Neuronal stem cell (in vitro differentiated cells): ENCODE data around the gene CLEC17A.
"Not testable (repeated sequence)": the region's sequence is repeated elsewhere in the genome, so short reads cannot be mapped to it uniquely, and the experiment has no call there.

ENCODE experiments used
- DNase-seq: peaks from one replicate; pipeline ENCODE4 v3.0.0-alpha.2; 2013; ENCODE audit warnings: low spot score
- H2AFZ ChIP-seq: one replicate; pipeline ENCODE4 v1.6.1; 2013; ENCODE audit warnings: mild to moderate bottlenecking, low read length, inconsistent platforms
- H2AK5ac ChIP-seq: 2 replicates; pipeline ENCODE4 v1.6.1; 2013; ENCODE audit warnings: low read depth, mild to moderate bottlenecking, inconsistent platforms, low read length, moderate library complexity, mixed read lengths
- H2BK120ac ChIP-seq: 2 replicates; pipeline ENCODE4 v1.6.1; 2013; ENCODE audit warnings: low read depth, mild to moderate bottlenecking, inconsistent platforms, low read length, moderate library complexity, mixed read lengths
- H2BK12ac ChIP-seq: one replicate; pipeline ENCODE4 v1.6.1; 2013; ENCODE audit warnings: low read length, inconsistent platforms
- H2BK15ac ChIP-seq: 2 replicates; pipeline ENCODE4 v1.6.1; 2013; ENCODE audit warnings: mild to moderate bottlenecking, low read length, inconsistent platforms, mixed read lengths
- H2BK5ac ChIP-seq: one replicate; pipeline ENCODE4 v1.6.1; 2013; ENCODE audit warnings: inconsistent platforms, mild to moderate bottlenecking, low read length, moderate library complexity
- H3K14ac ChIP-seq: one replicate; pipeline ENCODE4 v1.6.1; 2013; ENCODE audit warnings: low read length, inconsistent platforms
- H3K18ac ChIP-seq: 2 replicates; pipeline ENCODE4 v1.6.1; 2013; ENCODE audit warnings: low read length, inconsistent platforms
- H3K23ac ChIP-seq: 2 replicates; pipeline ENCODE4 v1.6.1; 2013; ENCODE audit warnings: low read depth, mild to moderate bottlenecking, mixed read lengths, low read length, inconsistent platforms; ENCODE audit not compliant: poor library complexity
- H3K27ac ChIP-seq: replicated peaks from 3 replicates; pipeline ENCODE4 v1.5.1; 2013; ENCODE audit warnings: low read length, inconsistent platforms
- H3K27me3 ChIP-seq, 3 experiments: 2 replicates each; pipeline ENCODE4 v1.6.1; 2013; ENCODE audit warnings: low read length in 3 of 3, mild to moderate bottlenecking in 2 of 3, inconsistent platforms in 1 of 3, low read depth in 1 of 3, mixed read lengths in 1 of 3, moderate library complexity in 1 of 3; ENCODE audit not compliant: control insufficient read depth in 3 of 3, insufficient read depth in 3 of 3
- H3K36me3 ChIP-seq, 2 donors: replicated peaks in 1 of 2; 2 replicates each; pipeline ENCODE4 v1.6.1; 2013; ENCODE audit warnings: low read length in 2 of 2; ENCODE audit not compliant: control insufficient read depth in 2 of 2, insufficient read depth in 2 of 2
- H3K4ac ChIP-seq: 2 replicates; pipeline ENCODE4 v1.6.1; 2013; ENCODE audit warnings: inconsistent platforms, mild to moderate bottlenecking, low read length, moderate library complexity
- H3K4me1 ChIP-seq, 2 donors: 1 replicate in 1 of 2; 2 replicates in 1 of 2; pipeline ENCODE4 v1.6.1; 2013; ENCODE audit warnings: low read length in 2 of 2, low read depth in 1 of 2; ENCODE audit not compliant: control insufficient read depth in 2 of 2, insufficient read depth in 1 of 2
- H3K4me2 ChIP-seq: one replicate; pipeline ENCODE4 v1.6.1; 2013; ENCODE audit warnings: mild to moderate bottlenecking, low read length, inconsistent platforms; ENCODE audit not compliant: insufficient read depth, poor library complexity, severe bottlenecking
- H3K4me3 ChIP-seq, 2 donors: 2 replicates each; pipeline ENCODE4 v1.5.1; 2013; ENCODE audit warnings: low read length in 2 of 2, mild to moderate bottlenecking in 2 of 2, inconsistent platforms in 1 of 2, moderate library complexity in 1 of 2
- H3K79me1 ChIP-seq: one replicate; pipeline ENCODE4 v1.6.1; 2013; ENCODE audit warnings: low read depth, mild to moderate bottlenecking, inconsistent platforms, low read length, moderate library complexity
- H3K9ac ChIP-seq: one replicate; pipeline ENCODE4 v1.6.1; 2013; ENCODE audit warnings: mild to moderate bottlenecking, low read depth, low read length, inconsistent platforms; ENCODE audit not compliant: poor library complexity
- H3K9me3 ChIP-seq, 2 donors: replicated peaks in 1 of 2; 2 replicates each; pipeline versions ENCODE3 to v1.6.1; 2013; ENCODE audit warnings: low read length in 2 of 2, mild to moderate bottlenecking in 2 of 2, inconsistent platforms in 1 of 2, low read depth in 1 of 2, mixed read lengths in 1 of 2, moderate library complexity in 1 of 2; ENCODE audit not compliant: control insufficient read depth in 2 of 2, insufficient read depth in 1 of 2
- H4K8ac ChIP-seq: one replicate; pipeline ENCODE4 v1.6.1; 2013; ENCODE audit warnings: low read depth, mild to moderate bottlenecking, inconsistent platforms, low read length, moderate library complexity
- H4K91ac ChIP-seq: one replicate; pipeline ENCODE4 v1.6.1; 2013; ENCODE audit warnings: low read length, low read depth, mild to moderate bottlenecking, inconsistent platforms; ENCODE audit not compliant: poor library complexity
- WGBS, 2 donors: extraction: QIAGEN DNeasy Blood & Tissue Kit; methylation state at CpG; one replicate each; pipeline ENCODE4 v1.1.7; 2013; ENCODE audit warnings: missing lambda C conversion rate in 2 of 2, mixed read lengths in 1 of 2; ENCODE audit not compliant: insufficient read length in 2 of 2, insufficient replicate concordance in 1 of 2; ENCODE audit errors: extremely low coverage in 2 of 2; 5-methylcytosine and 5-hydroxymethylcytosine counted together

The CLEC17A gene

GRCh38 chr19:14541979-14542378 lies 40.9 kb upstream of the CLEC17A start:
- H3K4ac ChIP-seq, H2BK5ac ChIP-seq, H3K4me1 ChIP-seq, H3K18ac ChIP-seq, H2BK15ac ChIP-seq, H4K91ac ChIP-seq, H3K4me2 ChIP-seq, H3K27me3 ChIP-seq, DNase-seq, H3K14ac ChIP-seq, H2AFZ ChIP-seq, H2AK5ac ChIP-seq, H4K8ac ChIP-seq, H2BK12ac ChIP-seq, H3K9me3 ChIP-seq, H2BK120ac ChIP-seq, H3K9ac ChIP-seq, H3K4me3 ChIP-seq, H3K23ac ChIP-seq, H3K27ac ChIP-seq: not testable (repeated sequence)
- Histone ChIP-seq H3K79me1 (peaks cover 21% of the 10 kb centered on the region), H3K36me3 (peaks cover 14 to 26% of the 10 kb centered on the region in 2 donors)
- no CpG with 5 or more reads among the region's 5 CpGs for WGBS, 2 donors

GRCh38 chr19:14542711-14543328 lies 40.1 kb upstream of the CLEC17A start:
- no peaks in the 10 kb centered on the region for H3K27me3 ChIP-seq
- no CpG with 5 or more reads among the region's 7 CpGs for WGBS, 2 donors
- H3K9me3 ChIP-seq: peaks cover 0 to 2% of the 10 kb centered on the region in 2 donors
- no peak overlapping the region for H3K23ac ChIP-seq
- H2BK5ac ChIP-seq: no peak overlapping the region
- no peak overlapping the region for H2BK12ac ChIP-seq
- H4K8ac ChIP-seq: no peak overlapping the region
- H2AFZ ChIP-seq: no peak overlapping the region
- peaks cover 0 to 3% of the 10 kb centered on the region in 2 donors for H3K4me1 ChIP-seq
- peaks cover 16% of the 10 kb centered on the region for H3K79me1 ChIP-seq
- no peak overlapping the region for H2BK15ac ChIP-seq
- H2AK5ac ChIP-seq: no peak overlapping the region
- H3K36me3 ChIP-seq: peaks cover 14 to 26% of the 10 kb centered on the region in 2 donors
- peak overlapping the region; percentile 37 for H3K9ac ChIP-seq
- no peak overlapping the region for H3K4ac ChIP-seq
- H3K14ac ChIP-seq: no peak overlapping the region
- DNase-seq: no peak
- H3K18ac ChIP-seq: no peak overlapping the region
- no peak overlapping the region for H4K91ac ChIP-seq
- peak overlapping the region; percentile 9 for H3K27ac ChIP-seq
- H3K4me2 ChIP-seq: no peak overlapping the region
- H2BK120ac ChIP-seq: no peak overlapping the region
- no peak overlapping the region for H3K4me3 ChIP-seq

- Histone ChIP-seq H2AFZ (no peak overlapping the region), H4K91ac (no peak overlapping the region), H3K27ac (no peak overlapping the region), H2BK5ac (no peak overlapping the region), H3K23ac (no peak overlapping the region), H2BK12ac (no peak overlapping the region), H3K36me3 (peaks cover 15 to 33% of the 10 kb centered on the region in 2 donors), H2BK120ac (no peak overlapping the region), H3K9me3 (peaks cover 0 to 2% of the 10 kb centered on the region in 2 donors), H4K8ac (no peak overlapping the region), H3K4me1 (peaks cover 0 to 3% of the 10 kb centered on the region in 2 donors), H3K4ac (no peak overlapping the region), H3K4me2 (no peak overlapping the region), H3K27me3 (no peaks in the 10 kb centered on the region), H3K4me3 (no peak overlapping the region), H2BK15ac (no peak overlapping the region), H3K9ac (no peak overlapping the region), H3K18ac (no peak overlapping the region), H3K14ac (no peak overlapping the region), H3K79me1 (peaks cover 12% of the 10 kb centered on the region), H2AK5ac (no peak overlapping the region)
- no CpG with 5 or more reads among the region's 5 CpGs for WGBS, 2 donors
- DNase-seq: no peak
Measured at GRCh38 chr19:14544047-14544446, 38.8 kb upstream of the CLEC17A start.

- Histone ChIP-seq H3K9me3 (no peaks in the 10 kb centered on the region), H3K18ac (no peak overlapping the region), H3K27ac (no peak overlapping the region), H2AFZ (no peak overlapping the region), H3K4me3 (no peak overlapping the region), H4K91ac (no peak overlapping the region), H2BK15ac (no peak overlapping the region), H2BK12ac (no peak overlapping the region), H4K8ac (no peak overlapping the region), H3K9ac (no peak overlapping the region), H3K4ac (no peak overlapping the region), H3K23ac (peak overlapping the region; percentile 45), H3K27me3 (no peaks in the 10 kb centered on the region), H3K14ac (peak overlapping the region; percentile 75), H2AK5ac (peak overlapping the region; percentile 33), H2BK5ac (peak overlapping the region; percentile 41), H3K36me3 (peaks cover 11 to 35% of the 10 kb centered on the region in 2 donors), H3K4me1 (peaks cover 0 to 3% of the 10 kb centered on the region in 2 donors), H3K4me2 (no peak overlapping the region), H2BK120ac (no peak overlapping the region), H3K79me1 (peaks cover 9% of the 10 kb centered on the region)
- WGBS, 2 donors: no CpG with 5 or more reads among the region's 21 CpGs
- no peak for DNase-seq
Measured at GRCh38 chr19:14544977-14545715, 37.7 kb upstream of the CLEC17A start.
